Calu3 (cell line): ENCODE measurements around the gene C2CD4B. TPM values are rescaled to one million over a fixed set of nuclear protein-coding genes. Genes with fewer than 3 reads are reported as not detected.
A peak's percentile ranks its signal among the peaks of the same experiment; 100 is the strongest.

Experiments used
- Bru-seq: library from RNA; stranded (reverse); fragments of 400-500 nt; gene quantifications from one replicate; lab custom pipeline; 2021; lab: Mats Ljungman, UMichigan
- BruChase-seq, 2 experiments: library from RNA; stranded (reverse); fragments of 400-500 nt; gene quantifications; one replicate each; lab custom pipeline; 2021; lab: Mats Ljungman, UMichigan
- BruUV-seq: library from RNA; stranded (reverse); fragments of 400-500 nt; replicated peaks from 2 replicates; lab custom pipeline; 2021; lab: Mats Ljungman, UMichigan
- CTCF ChIA-PET: fragments of 300-600 bp; sonication (Branson Sonifier 250); formaldehyde crosslinking; loops from one replicate; lab custom pipeline; 2022; ENCODE audit warnings: antibody characterized with exemption; lab: Charles Lee
- DNase-seq: peaks from one replicate; pipeline ENCODE4 v3.0.0; 2022
- H3K27ac Mint-ChIP-seq: one replicate; pipeline ENCODE4 v1.8.0; 2022; ENCODE audit warnings: mixed read lengths; ENCODE audit not compliant: unreplicated experiment
- H3K27me3 Mint-ChIP-seq: one replicate; pipeline ENCODE4 v1.8.0; 2022; ENCODE audit warnings: mixed read lengths; ENCODE audit not compliant: unreplicated experiment
- H3K36me3 Mint-ChIP-seq: one replicate; pipeline ENCODE4 v1.8.0; 2022; ENCODE audit warnings: mild to moderate bottlenecking, moderate library complexity, mixed read lengths; ENCODE audit not compliant: insufficient read depth, unreplicated experiment
- H3K4me1 Mint-ChIP-seq: one replicate; pipeline ENCODE4 v1.8.0; 2022; ENCODE audit warnings: mild to moderate bottlenecking, low read depth, mixed read lengths; ENCODE audit not compliant: unreplicated experiment
- H3K4me3 Mint-ChIP-seq: one replicate; pipeline ENCODE4 v1.8.0; 2022; ENCODE audit warnings: mild to moderate bottlenecking, low read depth, moderate library complexity, mixed read lengths; ENCODE audit not compliant: unreplicated experiment
- H3K9me3 Mint-ChIP-seq: one replicate; pipeline ENCODE4 v1.8.0; 2022; ENCODE audit warnings: low read depth, mixed read lengths; ENCODE audit not compliant: unreplicated experiment
- intact Hi-C: fragments of 100-400 bp; cut with micrococcal nuclease; formaldehyde crosslinking; loops from one replicate; pipeline ENCODE4 v1.10.0; 2022; ENCODE audit not compliant: unreplicated experiment
- long read RNA-seq: library from polyadenylated mRNA; stranded (forward); transcript quantifications from one replicate; pipeline ENCODE4 v2.0.0, GENCODE V29; 2022
- total RNA-seq: library from RNA; stranded (reverse); gene quantifications from 2 replicates; pipeline ENCODE4 v1.2.3, GENCODE V29; 2022
- TF ChIP-seq, protein P1 (sequence below): fragments of 200-600 bp; IDR thresholded peaks from one replicate; pipeline ENCODE4 v1.8.0; 2022; ENCODE audit warnings: antibody characterized with exemption; ENCODE audit not compliant: unreplicated experiment

C2CD4B gene, protein sequence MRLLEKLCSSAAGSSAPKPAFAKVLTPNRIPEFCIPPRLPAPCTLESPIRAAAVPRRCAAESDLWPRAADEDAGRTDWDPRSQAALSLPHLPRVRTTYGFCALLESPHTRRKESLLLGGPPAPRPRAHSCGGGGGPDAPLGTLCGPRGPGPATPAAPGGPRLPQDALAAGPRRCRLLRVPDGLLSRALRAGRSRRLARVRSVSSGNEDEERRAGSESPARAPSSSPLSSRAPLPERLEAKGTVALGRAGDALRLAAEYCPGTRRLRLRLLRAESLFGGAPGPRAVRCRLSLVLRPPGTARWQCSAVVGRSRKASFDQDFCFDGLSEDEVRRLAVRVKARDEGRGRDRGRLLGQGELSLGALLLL
- 18.8 and 29.9 TPM in 2 replicates for total RNA-seq
- percentile 65 among the genes with signal in this experiment for Bru-seq, nascent RNA
- percentile 60 among the genes with signal in this experiment for BruChase-seq, experiment 1, labeled RNA remaining after a 6-hour chase
- BruChase-seq, experiment 2, labeled RNA remaining after a 2-hour chase, result percentile 81 among the genes with signal in this experiment
- long read RNA-seq, transcript C2CD4B-201 (2 exons, 1,579 nt), result major isoform, 45 of 50 reads
- long read RNA-seq, partial matches to known transcripts, result 0 of 50 reads
- long read RNA-seq, other reads (novel, unspliced or antisense), result 5 of 50 reads

DNA sequence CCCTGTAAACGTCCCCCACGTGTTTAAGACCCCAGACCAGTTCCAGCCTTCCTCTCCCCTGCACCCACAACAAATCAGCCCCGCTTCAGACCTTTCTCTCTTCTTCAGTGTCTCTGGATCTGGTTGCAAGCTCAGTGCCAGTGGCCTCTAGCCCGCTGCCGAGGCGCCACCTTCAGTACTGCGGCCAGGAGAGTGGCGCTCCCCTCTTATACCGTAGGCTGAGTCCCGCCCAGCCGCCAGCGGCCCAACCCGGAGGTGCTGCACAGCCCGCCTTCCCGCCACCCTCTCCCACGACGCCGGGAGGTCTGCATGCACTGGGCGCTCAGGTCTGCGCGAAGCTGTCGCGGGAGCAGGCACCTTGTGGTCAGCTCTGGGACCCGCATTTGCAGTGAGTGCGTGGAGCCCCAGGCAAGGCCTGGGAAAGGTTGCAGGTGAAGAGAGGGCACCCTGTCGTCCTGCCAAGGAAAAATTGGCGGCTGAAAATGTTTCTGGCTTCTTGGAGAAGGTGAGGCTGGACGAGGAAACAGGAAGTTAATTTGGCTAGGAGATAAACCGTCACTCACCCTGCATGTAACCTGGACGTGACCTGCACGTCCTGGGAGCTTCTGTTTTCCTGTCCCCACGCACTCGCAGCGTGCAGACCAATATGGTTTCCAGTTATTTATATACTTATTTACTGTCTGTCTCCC, at the start of gene C2CD4B:
Gene C2CD4B (minus strand): TSS at position 182 of the 689 bp plus-strand sequence. CDS start 301 bp downstream, outside the sequence.
- H3K27ac Mint-ChIP-seq, result peak within 1 kb of the TSS; percentile 96
- CTCF ChIA-PET, result interaction anchor here (0.6 to 1.5 kb wide), 6 partner anchors 23 to 577 kb away, joined by 3 to 18 read pairs (median 4); no protein-coding TSS in a partner anchor
- H3K27me3 Mint-ChIP-seq, result no peaks in the 10 kb centered on the region

DNA sequence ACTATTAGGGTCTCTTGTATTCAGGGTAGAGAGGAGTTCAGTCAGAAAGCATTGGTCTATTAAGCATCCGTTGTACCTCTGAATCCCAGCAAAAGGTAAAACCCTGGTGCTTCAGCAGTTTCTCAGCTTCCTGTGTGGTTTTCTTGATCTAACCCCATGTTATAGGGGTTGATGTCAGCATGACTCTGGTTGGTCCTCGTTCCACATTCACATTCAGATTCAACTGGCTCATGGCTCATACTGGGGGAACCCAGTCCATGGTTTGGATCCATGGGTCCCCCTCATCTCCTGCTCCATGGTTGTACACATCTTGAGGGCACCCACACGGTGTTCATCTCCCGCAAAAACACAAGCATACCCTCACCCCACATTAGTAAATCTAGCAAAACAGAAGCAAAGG, 47.7 kb upstream of the C2CD4B start:
- DNase-seq, result no peak
- peaks cover 23% of the 10 kb centered on the region for H3K36me3 Mint-ChIP-seq
- H3K4me1 Mint-ChIP-seq, result peaks cover 31% of the 10 kb centered on the region
- H3K27ac Mint-ChIP-seq, result no peak overlapping the region
- CTCF ChIA-PET, result no interaction called here
- no peak overlapping the region for H3K4me3 Mint-ChIP-seq
- TF ChIP-seq, protein P1, sequence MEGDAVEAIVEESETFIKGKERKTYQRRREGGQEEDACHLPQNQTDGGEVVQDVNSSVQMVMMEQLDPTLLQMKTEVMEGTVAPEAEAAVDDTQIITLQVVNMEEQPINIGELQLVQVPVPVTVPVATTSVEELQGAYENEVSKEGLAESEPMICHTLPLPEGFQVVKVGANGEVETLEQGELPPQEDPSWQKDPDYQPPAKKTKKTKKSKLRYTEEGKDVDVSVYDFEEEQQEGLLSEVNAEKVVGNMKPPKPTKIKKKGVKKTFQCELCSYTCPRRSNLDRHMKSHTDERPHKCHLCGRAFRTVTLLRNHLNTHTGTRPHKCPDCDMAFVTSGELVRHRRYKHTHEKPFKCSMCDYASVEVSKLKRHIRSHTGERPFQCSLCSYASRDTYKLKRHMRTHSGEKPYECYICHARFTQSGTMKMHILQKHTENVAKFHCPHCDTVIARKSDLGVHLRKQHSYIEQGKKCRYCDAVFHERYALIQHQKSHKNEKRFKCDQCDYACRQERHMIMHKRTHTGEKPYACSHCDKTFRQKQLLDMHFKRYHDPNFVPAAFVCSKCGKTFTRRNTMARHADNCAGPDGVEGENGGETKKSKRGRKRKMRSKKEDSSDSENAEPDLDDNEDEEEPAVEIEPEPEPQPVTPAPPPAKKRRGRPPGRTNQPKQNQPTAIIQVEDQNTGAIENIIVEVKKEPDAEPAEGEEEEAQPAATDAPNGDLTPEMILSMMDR, result no peak
- no TSS peak for BruUV-seq
- H3K27me3 Mint-ChIP-seq, result no peaks in the 10 kb centered on the region
- H3K9me3 Mint-ChIP-seq, result peaks cover 11% of the 10 kb centered on the region
- intact Hi-C loops, result no loop called here

More for the DNA sequence above, at the start of gene C2CD4B:
- peaks cover 42% of the 10 kb centered on the region for H3K36me3 Mint-ChIP-seq
- TF ChIP-seq, protein P1, result no peak
- H3K4me3 Mint-ChIP-seq, result peak within 1 kb of the TSS; percentile 94
- peak; percentile 97 for DNase-seq
- H3K4me1 Mint-ChIP-seq, result peaks cover 42% of the 10 kb centered on the region
- no TSS peak for BruUV-seq
- intact Hi-C loops, result loop anchor here (2.0 kb wide), 1 partner anchor 40 kb away; no protein-coding TSS in a partner anchor
- peaks cover 2% of the 10 kb centered on the region for H3K9me3 Mint-ChIP-seq

DNA sequence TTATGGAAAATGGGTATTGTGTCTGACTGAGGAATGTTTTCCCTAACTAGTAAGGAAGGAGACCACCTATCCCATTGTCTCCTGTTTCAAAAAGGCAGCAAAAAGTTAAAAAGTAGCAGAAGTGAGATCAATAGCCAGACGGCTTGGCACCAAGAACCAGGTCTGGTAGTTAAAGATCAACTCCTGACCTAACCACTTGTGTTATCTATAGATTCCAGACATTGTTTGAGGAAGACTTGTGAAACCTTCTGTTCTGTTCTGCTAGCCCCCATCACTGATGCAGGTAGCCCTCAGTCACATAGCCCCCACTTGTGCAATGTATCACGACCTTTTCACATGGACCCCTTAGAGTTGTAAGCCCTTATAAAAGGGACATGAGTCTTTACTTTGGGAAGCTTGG, 46.3 kb upstream of the C2CD4B start:
- Mint-ChIP-seq H3K4me1 (peaks cover 31% of the 10 kb centered on the region), H3K36me3 (peaks cover 26% of the 10 kb centered on the region), H3K4me3 (no peak overlapping the region), H3K27me3 (no peaks in the 10 kb centered on the region), H3K27ac (peak overlapping the region; percentile 85), H3K9me3 (peaks cover 11% of the 10 kb centered on the region)
- CTCF ChIA-PET, result no interaction called here
- BruUV-seq, result no TSS peak
- TF ChIP-seq, protein P1, result no peak
- intact Hi-C loops, result loop anchor here (2.0 kb wide), 2 partner anchors 37 to 41 kb away; no protein-coding TSS in a partner anchor
- DNase-seq, result peak; percentile 47

DNA sequence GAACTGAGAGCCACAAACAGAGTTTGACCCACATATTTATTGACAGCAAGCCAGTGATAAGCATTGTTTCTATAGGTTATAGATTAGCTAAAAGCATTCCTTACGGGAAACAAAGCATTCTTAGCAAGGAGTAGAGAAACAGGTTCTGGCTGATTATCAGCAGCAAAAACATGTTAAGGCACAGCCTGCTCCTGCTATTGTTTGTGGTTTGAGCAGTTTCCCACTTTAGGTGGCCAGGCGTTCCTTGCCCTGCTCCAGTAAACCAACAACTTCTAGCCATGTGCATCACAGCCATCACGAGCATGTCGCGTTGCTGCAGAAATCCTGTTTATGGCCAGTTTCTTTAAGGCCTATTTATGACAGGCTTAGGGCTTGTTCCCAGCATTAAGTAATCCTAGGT, 44.7 kb upstream of the C2CD4B start:
- no TSS peak for BruUV-seq
- Mint-ChIP-seq H3K27ac (peak overlapping the region; percentile 85), H3K4me3 (peak overlapping the region; percentile 65), H3K9me3 (peaks cover 10% of the 10 kb centered on the region), H3K4me1 (peaks cover 31% of the 10 kb centered on the region), H3K36me3 (peaks cover 26% of the 10 kb centered on the region), H3K27me3 (no peaks in the 10 kb centered on the region)
- CTCF ChIA-PET, result interaction anchor here (0.7 to 1.7 kb wide), 7 partner anchors 12 to 134 kb away, joined by 3 to 14 read pairs (median 3); no protein-coding TSS in a partner anchor
- TF ChIP-seq, protein P1, result no peak
- peak; percentile 70 for DNase-seq
- intact Hi-C loops, result loop anchor here (2.0 to 5.0 kb wide), 4 partner anchors 39 to 88 kb away; no protein-coding TSS in a partner anchor
